NCI-H774 (cell line): ENCODE data around the gene ST3GAL4.
"Not testable (repeated sequence)": the region's sequence is repeated elsewhere in the genome, so short reads cannot be mapped to it uniquely, and the experiment has no call there.

Source experiments
- DNase-seq: peaks from one replicate; lab custom pipeline; 2025; lab: John Stamatoyannopoulos, UW

ST3GAL4 gene

GRCh38 chr11:126346586-126346940 is 8.9 kb upstream of the ST3GAL4 start:
- DNase-seq, result no peak

GRCh38 chr11:126346946-126347345 is 8.5 kb upstream of the ST3GAL4 start:
- DNase-seq, result not testable (repeated sequence)

GRCh38 chr11:126347751-126348668 is 7.5 kb upstream of the ST3GAL4 start:
- DNase-seq, result no peak

- DNase-seq, result no peak
Measured at GRCh38 chr11:126348806-126349582, 6.5 kb upstream of the ST3GAL4 start.

GRCh38 chr11:126350836-126351235 is 4.7 kb upstream of the ST3GAL4 start:
- no peak for DNase-seq

GRCh38 chr11:126352163-126352562 is 3.3 kb upstream of the ST3GAL4 start:
- DNase-seq, result no peak

GRCh38 chr11:126352934-126353801 is 2.3 kb upstream of the ST3GAL4 start:
- no peak for DNase-seq

GRCh38 chr11:126354631-126355323 is 709 bp upstream of the ST3GAL4 start:
- DNase-seq, result no peak

- no peak for DNase-seq
Measured at GRCh38 chr11:126355926-126356897, 726 bp downstream of the ST3GAL4 start.

GRCh38 chr11:126357055-126357962 is 1.8 kb downstream of the ST3GAL4 start:
- no peak for DNase-seq

GRCh38 chr11:126357969-126358762 is 2.7 kb downstream of the ST3GAL4 start:
- DNase-seq, result no peak

- DNase-seq, result no peak
Measured at GRCh38 chr11:126358763-126359160, 3.3 kb downstream of the ST3GAL4 start.

- no peak for DNase-seq
Measured at GRCh38 chr11:126359431-126360048, 4.1 kb downstream of the ST3GAL4 start.

GRCh38 chr11:126360049-126360446 is 4.6 kb downstream of the ST3GAL4 start:
- no peak for DNase-seq

GRCh38 chr11:126361400-126361799 is 5.9 kb downstream of the ST3GAL4 start:
- no peak for DNase-seq

- DNase-seq, result no peak
Measured at GRCh38 chr11:126362879-126363655, 7.6 kb downstream of the ST3GAL4 start.

- no peak for DNase-seq
Measured at GRCh38 chr11:126363706-126364248, 8.3 kb downstream of the ST3GAL4 start.
